TTC549 (cell line): ENCODE measurements around the gene TRH.
"Not testable (repeated sequence)": the region's sequence is repeated elsewhere in the genome, so short reads cannot be mapped to it uniquely, and the experiment has no call there.

Source experiments
- FAIRE-seq: peaks from 2 replicates; lab custom pipeline; 2012; peaks lifted over from hg19 to GRCh38; lab: Jason Lieb, UNC

TRH gene

DNA sequence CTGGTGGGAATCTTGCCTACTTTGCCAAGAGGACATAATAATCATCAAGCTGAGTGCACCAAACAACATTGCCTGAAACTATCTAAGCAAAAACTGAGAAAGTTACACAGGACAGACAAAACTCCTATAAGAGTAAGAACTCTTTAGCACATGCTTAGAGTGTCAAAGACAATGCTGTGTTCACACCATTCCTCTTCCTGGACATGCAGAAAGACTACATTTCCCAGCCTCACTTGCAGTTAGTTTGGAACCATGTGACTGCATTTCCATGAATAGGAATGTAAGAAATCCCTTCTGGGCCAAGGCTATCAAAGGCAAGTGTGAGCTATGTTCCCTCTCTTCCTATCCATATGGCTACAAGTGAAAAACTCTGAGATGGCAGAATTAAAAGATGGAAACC is 37.6 kb downstream of the TRH start:
- FAIRE-seq, result not testable (repeated sequence)

GRCh38 chr3:130013246-130013645 is 38.7 kb downstream of the TRH start:
- FAIRE-seq, result not testable (repeated sequence)

DNA sequence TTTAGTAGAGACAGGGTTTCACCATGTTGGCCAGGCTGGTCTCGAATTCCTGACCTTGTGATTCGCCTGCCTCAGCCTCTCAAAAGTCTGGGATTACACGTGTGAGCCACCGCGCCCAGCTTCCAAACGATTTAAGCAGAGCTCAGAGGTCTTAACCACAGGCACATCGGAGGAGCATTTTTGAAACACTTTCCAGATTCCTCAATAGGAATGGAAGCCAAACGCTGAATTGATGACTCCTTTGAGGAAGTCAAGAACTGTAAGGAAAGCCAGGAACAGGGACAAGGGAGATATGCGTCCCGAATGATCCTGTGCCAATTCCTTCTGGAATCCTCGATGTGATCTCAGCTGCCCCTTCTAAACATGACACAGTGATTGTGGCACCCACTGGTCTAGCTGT is 40.0 kb downstream of the TRH start:
- FAIRE-seq, result no peak

GRCh38 chr3:130017661-130018060 is 43.1 kb downstream of the TRH start:
- not testable (repeated sequence) for FAIRE-seq

- not testable (repeated sequence) for FAIRE-seq
Observed at GRCh38 chr3:130026146-130026829, 51.8 kb downstream of the TRH start.

DNA sequence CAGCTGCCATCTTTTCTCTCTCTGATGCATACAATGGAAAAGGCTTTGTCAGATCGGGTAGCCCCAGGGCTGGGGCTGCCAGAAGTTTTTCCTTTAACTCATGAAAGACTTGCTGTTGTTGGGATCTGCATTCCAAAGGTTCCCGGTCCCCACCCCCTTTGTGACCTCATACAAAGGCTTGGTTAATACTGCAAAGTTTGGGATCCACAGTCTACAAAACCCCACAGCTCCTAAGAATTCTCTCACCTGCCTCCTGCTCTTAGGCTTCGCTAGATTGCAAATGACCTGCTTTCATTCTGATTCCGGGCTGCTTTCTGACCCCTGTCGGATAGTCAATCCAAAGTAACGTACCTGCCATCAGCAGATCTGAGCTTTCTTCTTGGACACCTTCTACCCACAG is 52.9 kb downstream of the TRH start:
- FAIRE-seq, result not testable (repeated sequence)
